ENCODE data around the gene COL5A2.

Gene COL5A2

DNA sequence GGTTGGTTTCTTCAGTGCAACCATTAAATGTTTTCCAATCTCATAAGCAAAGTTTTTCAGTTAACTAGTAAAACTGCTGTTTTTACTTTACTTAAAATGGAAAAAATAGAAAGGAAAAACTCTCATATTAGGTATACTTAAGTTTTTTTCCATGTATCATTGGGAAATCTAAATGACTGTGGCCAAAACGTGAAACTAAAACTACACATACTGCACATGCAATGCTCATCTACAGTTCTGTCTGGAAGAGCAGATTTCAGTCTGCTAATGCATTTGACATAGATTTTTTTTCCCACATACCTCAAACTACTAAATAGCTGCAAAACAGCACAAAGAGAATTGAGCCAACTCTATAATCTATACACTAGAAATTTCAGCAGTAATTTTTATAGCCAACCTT, 62.6 kb downstream of the COL5A2 start:
- H3K4me3 Mint-ChIP-seq, result no peak overlapping the region
- no peaks in the 10 kb centered on the region for H3K27me3 Mint-ChIP-seq (ENCODE audit: low read depth)
- TF ChIP-seq, protein P1, sequence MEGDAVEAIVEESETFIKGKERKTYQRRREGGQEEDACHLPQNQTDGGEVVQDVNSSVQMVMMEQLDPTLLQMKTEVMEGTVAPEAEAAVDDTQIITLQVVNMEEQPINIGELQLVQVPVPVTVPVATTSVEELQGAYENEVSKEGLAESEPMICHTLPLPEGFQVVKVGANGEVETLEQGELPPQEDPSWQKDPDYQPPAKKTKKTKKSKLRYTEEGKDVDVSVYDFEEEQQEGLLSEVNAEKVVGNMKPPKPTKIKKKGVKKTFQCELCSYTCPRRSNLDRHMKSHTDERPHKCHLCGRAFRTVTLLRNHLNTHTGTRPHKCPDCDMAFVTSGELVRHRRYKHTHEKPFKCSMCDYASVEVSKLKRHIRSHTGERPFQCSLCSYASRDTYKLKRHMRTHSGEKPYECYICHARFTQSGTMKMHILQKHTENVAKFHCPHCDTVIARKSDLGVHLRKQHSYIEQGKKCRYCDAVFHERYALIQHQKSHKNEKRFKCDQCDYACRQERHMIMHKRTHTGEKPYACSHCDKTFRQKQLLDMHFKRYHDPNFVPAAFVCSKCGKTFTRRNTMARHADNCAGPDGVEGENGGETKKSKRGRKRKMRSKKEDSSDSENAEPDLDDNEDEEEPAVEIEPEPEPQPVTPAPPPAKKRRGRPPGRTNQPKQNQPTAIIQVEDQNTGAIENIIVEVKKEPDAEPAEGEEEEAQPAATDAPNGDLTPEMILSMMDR (IDR thresholded peaks at IDR 0.05; ENCODE audit: unreplicated experiment in 3 of 3), result no peak
- H3K4me1 Mint-ChIP-seq, result peaks cover 30% of the 10 kb centered on the region
- H3K27ac Mint-ChIP-seq, result peak overlapping the region in 2 of 3 experiments; percentile 30 to 36
- H3K9me3 Mint-ChIP-seq, result no peaks in the 10 kb centered on the region
- peaks cover under 1% of the 10 kb centered on the region for H3K36me3 Mint-ChIP-seq (ENCODE audit: low read depth)

DNA sequence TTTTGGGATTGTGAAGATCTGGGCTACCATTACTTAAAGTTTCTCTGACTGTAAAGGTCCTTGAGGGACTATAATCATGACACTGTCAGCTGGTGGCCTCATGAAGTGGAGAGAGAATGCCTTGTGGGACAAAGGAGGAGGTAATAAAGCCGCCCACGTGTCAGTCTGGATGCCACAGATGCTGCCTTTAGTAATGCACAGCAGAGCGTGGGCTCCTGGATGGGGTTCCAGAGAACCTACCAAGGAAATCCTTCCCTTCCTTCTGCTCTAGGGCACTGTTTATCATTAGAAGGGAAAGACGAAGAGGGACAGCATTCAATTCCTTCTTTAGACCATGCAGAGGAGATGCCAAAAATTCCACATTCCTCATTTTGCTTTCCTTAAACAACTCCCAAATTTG, 63.5 kb downstream of the COL5A2 start:
- H3K4me1 Mint-ChIP-seq, result peaks cover 30% of the 10 kb centered on the region
- no peaks in the 10 kb centered on the region for H3K36me3 Mint-ChIP-seq (ENCODE audit: low read depth)
- H3K9me3 Mint-ChIP-seq, result no peaks in the 10 kb centered on the region
- H3K27me3 Mint-ChIP-seq (ENCODE audit: low read depth), result no peaks in the 10 kb centered on the region
- peak overlapping the region in 2 of 3 experiments; percentile 36 to 51 for H3K27ac Mint-ChIP-seq
- TF ChIP-seq, protein P1 (IDR thresholded peaks at IDR 0.05; ENCODE audit: unreplicated experiment in 3 of 3), result no peak
- H3K4me3 Mint-ChIP-seq, result no peak overlapping the region

DNA sequence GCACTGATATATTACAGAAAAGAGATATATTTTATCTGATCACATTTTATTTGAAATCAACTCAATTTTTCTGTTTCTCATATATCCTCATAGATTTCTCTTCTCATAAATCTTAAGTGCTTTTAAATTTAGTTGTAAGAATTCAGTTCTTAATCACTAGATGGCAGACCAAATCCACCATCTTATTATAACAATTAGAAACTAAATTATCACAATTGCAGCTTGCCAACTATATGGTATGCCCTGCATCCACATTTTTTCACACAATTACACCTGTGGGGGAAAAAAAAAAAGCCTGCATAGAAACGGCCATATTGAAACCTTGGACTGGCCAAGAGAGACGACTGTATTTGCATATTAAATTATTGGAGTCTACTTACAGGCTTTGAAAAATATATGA, 64.4 kb downstream of the COL5A2 start:
- TF ChIP-seq, protein P1 (IDR thresholded peaks at IDR 0.05; ENCODE audit: unreplicated experiment in 3 of 3), result peak; percentile 16 to 36 (median 19)
- Mint-ChIP-seq H3K4me3 (no peak overlapping the region), H3K36me3 (ENCODE audit: low read depth) (no peaks in the 10 kb centered on the region), H3K4me1 (peaks cover 30% of the 10 kb centered on the region), H3K27ac (peak overlapping the region in 2 of 3 experiments; percentile 36 to 68), H3K27me3 (ENCODE audit: low read depth) (no peaks in the 10 kb centered on the region), H3K9me3 (no peaks in the 10 kb centered on the region)

DNA sequence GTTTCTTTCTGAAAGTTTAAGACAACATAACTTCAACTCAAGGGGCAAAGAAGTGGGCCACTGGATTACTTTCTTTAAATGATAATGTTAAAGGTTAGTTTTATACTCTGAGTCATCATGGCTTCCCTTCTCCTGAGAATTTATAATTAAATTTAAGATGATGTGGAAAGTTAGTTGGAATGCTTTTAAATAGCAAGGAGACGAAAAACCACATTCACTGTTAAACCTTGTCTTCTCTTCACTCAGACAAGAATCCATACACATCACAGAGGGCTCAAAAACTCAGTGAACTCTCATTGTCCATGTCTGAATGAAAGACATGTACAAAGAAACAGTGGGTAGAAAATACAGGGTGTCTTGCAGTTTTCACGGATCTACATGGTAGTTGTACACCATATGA, 65.6 kb downstream of the COL5A2 start:
- Mint-ChIP-seq H3K27me3 (ENCODE audit: low read depth) (no peaks in the 10 kb centered on the region), H3K4me3 (no peak overlapping the region), H3K4me1 (peaks cover 30% of the 10 kb centered on the region), H3K9me3 (no peaks in the 10 kb centered on the region), H3K27ac (no peak overlapping the region), H3K36me3 (ENCODE audit: low read depth) (peaks cover 5% of the 10 kb centered on the region)
- TF ChIP-seq, protein P1 (IDR thresholded peaks at IDR 0.05; ENCODE audit: unreplicated experiment in 3 of 3), result no peak

DNA sequence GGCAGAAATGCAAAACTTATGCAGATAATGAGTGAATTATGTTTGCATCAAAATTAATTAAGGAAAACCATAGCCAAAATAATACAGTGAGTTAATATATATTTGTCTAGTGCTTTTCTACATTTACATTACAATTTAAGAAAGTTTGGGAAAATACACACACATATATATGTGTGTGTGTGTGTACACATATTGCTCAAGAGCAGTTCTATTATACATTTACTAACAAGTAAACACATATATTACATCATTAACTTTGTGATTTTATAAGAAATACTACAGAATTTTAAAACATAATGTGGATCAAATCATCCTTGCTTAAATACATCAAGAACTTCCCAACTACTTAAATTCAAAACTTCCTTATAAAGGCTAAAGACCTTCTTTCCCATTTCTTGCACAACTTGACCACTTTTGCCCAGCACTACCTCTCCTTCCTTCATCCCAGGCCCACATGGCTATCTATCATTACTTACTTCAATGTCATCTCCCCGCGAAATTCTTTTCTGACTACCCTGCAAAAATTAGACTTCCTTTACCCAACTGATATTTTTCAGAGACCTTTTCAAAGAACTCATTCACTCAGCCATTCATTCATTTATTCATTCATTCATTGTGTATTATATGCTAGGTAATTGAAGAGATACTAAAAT, 68.4 kb downstream of the COL5A2 start:
- Mint-ChIP-seq H3K4me1 (peaks cover 11% of the 10 kb centered on the region), H3K4me3 (no peak overlapping the region), H3K27me3 (ENCODE audit: low read depth) (no peaks in the 10 kb centered on the region), H3K36me3 (ENCODE audit: low read depth) (peaks cover 5% of the 10 kb centered on the region), H3K27ac (peak overlapping the region in 2 of 3 experiments; percentile 3), H3K9me3 (no peaks in the 10 kb centered on the region)
- TF ChIP-seq, protein P1 (IDR thresholded peaks at IDR 0.05; ENCODE audit: unreplicated experiment in 3 of 3), result no peak

DNA sequence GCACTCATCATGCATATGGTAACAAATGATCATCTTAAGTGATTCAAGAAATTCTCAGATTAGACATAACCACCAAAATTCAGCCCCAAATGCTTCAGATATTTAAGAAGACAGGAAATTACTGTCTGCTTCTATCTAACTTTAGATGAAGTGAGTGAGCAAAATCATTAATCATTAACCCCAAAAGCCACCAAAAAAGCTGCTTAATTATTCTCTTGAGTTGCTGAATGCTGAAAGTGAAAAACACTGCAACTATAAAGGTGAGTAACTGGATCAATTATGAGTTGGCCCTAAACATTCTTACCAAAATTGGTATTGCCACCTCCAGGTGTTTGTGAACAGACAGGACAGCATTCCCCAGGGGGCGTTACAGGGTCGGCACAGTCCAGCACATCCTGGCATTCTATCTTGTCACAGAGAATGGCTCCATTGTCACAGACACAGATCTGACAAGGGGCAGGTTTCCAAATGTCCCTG, 69.6 kb downstream of the COL5A2 start:
- Mint-ChIP-seq H3K36me3 (ENCODE audit: low read depth) (peaks cover 8% of the 10 kb centered on the region), H3K4me3 (no peak overlapping the region), H3K27me3 (ENCODE audit: low read depth) (no peaks in the 10 kb centered on the region), H3K9me3 (no peaks in the 10 kb centered on the region), H3K4me1 (peaks cover 1% of the 10 kb centered on the region), H3K27ac (peak overlapping the region in 2 of 3 experiments; percentile 16)
- TF ChIP-seq, protein P1 (IDR thresholded peaks at IDR 0.05; ENCODE audit: unreplicated experiment in 3 of 3), result no peak
